ENCODE data around the gene NR2C1.

- TF ChIP-seq CTCF (IDR thresholded peaks at IDR 0.05) (no peak), POLR2A (IDR thresholded peaks at IDR 0.05) (no peak)
Observed at GRCh38 chr12:95017482-95017881, 55.9 kb downstream of the NR2C1 start.
